Activated CD4-positive, alpha-beta T cell treated with anti-CD3 and anti-CD28 coated beads, Interleukin-2, Interleukin-6, amounts not matched to agents 100 ng/mL and 50 ng/mL, durations not matched to agents 16 hours and 8 hours (primary cell): Measurements from ENCODE around the gene CLDN5.
"Not testable (repeated sequence)": the region's sequence is repeated elsewhere in the genome, so short reads cannot be mapped to it uniquely, and the experiment has no call there.

Experiments
- DNase-seq: peaks from one replicate; pipeline ENCODE4 v3.0.0-alpha.2; 2020

CLDN5 gene

DNA sequence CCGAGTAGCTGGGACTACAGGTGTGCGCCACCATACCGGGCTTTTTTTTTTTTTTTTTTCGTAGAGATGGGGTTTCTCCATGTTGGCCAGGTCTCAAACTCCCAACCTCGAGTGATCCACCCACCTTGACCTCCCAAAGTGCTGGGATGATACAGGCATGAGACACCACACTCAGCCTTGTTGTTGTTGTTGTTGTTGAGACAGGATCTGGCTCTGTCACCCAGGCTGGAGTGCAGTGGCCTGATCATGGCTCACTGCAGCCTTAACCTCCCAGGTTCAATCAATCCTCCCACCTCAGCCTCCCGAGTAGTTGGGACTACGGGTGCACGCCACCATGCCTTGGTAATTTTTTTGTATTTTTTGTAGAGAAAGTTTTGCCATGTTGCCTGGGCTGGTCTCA lies 23.4 kb upstream of the CLDN5 start:
- DNase-seq, result no peak

- no peak for DNase-seq
These were observed 22.5 kb upstream of the CLDN5 start for GRCh38 chr22:19546680-19547079.

DNA sequence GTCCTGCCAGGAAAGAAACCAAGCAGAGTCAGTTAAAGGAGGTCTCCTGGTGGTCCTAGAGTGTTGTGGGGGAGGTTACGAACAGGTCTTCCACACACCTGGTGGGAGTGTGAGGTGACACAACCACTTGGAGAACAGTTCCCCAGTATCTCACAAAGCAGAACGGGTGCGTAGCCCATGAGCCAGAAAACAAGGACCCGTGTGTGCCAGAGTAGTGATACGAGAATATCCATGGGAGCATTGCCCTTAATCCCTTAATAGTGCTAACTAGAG lies 21.7 kb upstream of the CLDN5 start:
- DNase-seq, result no peak

GRCh38 chr22:19543970-19544708 lies 19.9 kb upstream of the CLDN5 start:
- no peak for DNase-seq

- no peak for DNase-seq
These were observed 16.2 kb upstream of the CLDN5 start for GRCh38 chr22:19540394-19540793.

DNA sequence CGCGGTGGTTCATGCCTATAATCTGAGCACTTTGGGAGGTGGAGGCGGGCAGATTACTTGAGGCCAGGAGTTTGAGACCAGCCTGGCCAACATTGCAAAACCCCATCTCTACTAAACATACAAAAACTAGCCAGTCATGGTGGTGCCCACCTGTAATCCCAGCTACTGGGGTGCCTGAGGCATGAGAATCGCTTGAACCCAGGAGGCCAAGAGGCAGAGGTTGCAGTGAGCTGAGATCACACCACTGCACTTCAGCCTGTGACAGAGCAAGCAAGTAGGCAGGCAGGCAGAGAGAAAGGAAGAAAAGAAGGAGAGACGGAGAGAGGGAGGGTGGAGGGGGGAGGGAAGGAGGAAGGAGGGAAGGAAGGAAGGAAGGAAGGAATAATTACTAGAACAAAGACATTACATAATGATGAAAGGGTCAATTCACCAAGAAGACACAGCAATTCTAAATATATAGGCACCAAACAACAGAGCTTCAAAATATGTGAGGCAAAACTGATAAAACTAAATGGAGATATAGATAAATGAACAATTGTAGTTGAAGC lies 13.8 kb upstream of the CLDN5 start:
- no peak for DNase-seq

DNA sequence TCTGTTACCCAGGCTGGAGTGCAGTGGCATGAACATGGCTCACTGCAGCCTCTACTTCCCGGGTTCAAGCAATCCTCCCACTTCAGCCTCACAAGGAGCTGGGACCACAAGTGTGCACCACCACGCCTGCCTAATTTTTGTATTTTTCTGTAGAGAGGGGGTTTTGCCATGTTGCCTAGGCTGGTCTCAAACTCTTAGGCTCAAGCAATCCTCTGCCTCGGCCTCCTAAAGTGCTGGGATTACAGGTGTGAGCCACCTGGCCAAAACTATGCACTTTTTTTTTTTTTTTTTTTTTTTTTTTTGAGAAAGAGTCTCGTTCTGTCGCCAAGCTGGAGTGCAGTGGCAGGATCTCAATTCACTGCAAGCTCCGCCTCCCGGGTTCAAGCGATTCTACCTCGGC lies 12.4 kb upstream of the CLDN5 start:
- DNase-seq, result no peak

DNA sequence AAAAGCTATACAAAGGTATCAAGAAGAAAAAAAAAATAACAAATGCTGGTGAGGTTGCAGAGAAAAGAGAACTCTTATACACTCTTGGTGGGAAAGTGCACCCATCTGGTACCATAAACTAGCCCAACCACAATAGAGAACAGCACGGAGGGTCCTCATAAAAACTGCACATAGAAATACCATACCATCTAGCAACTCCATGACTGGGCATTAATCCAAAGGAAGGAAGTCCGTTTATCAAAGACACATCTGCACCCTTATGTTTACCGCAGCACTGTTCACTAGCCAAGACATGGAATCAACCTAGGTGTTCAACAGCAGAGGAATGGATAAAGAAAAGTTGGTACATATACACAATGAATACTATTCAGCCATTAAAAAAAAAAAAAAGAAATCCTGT lies 10.8 kb upstream of the CLDN5 start:
- DNase-seq, result no peak

GRCh38 chr22:19533857-19534256 lies 9.6 kb upstream of the CLDN5 start:
- no peak for DNase-seq

GRCh38 chr22:19533049-19533626 lies 8.9 kb upstream of the CLDN5 start:
- DNase-seq, result no peak

DNA sequence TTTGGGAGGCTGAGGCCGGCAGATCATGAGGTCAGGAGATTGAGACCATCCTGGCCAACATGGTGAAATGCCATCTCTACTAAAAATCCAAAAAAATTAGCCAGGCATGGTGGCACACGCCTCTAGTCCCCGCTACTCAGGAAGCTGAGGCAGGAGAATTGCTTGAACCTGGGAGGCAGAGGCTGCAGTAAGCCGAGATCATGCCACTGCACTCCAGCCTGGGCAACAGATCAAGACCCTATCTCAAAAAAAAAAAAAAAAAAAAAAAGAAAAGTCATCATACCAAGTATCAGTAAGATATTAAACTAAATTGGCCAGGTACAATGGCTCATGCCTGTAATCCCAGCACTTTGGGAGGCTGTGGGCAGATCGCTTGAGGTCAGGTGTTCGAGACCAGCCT lies 7.1 kb upstream of the CLDN5 start:
- not testable (repeated sequence) for DNase-seq

DNA sequence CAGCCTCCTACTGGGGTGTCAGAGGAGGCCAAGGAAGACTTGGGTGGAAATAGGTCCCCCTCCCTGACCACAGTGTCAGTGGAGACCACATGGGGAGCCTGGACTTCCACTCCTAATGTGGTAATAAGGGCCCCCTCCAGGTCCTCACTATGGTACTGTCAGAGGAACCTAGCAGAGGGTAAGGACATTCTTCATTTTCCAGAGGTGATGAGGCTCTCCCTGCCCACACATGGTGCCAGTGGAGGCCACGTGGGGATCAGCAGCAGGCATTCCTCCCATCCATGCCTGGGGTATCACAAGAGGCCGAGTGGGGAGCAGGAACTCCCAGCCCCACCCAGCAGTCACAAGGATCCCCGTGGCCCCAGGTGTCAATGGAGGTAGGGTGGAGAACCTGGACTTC lies 6.5 kb upstream of the CLDN5 start:
- no peak for DNase-seq

GRCh38 chr22:19529811-19530210 lies 5.6 kb upstream of the CLDN5 start:
- no peak for DNase-seq

DNA sequence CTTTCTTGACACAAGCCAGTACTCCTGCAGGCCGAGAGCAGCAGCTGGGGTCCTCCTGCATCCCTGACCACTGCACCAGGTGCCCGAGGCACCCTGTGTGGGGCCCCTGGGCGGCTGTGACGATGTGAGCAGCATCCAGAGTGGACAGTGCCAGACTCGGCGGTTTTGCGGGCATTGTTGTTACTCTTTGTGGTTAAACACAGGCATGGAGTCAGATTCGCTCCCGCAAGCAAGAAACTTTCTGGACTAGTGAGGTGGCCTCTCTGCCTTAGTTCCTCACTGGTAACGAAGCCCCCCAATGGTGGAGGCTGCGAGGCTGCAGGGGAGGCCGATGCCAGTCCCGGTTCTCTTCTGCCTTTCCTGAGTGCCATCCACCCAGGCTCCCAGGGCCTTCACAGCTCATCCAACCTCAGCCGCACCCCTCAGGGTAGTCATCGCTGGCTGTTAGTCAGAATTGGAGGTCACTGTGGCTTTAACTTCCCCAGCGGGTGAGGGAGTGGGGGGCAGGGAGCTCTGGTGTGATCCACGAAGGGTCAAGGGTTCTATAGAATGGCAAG lies 3.7 kb upstream of the CLDN5 start:
- DNase-seq, result no peak

- no peak for DNase-seq
These were observed 3.1 kb upstream of the CLDN5 start for GRCh38 chr22:19527321-19527721.

GRCh38 chr22:19526702-19527111 lies 2.5 kb upstream of the CLDN5 start:
- DNase-seq, result no peak

DNA sequence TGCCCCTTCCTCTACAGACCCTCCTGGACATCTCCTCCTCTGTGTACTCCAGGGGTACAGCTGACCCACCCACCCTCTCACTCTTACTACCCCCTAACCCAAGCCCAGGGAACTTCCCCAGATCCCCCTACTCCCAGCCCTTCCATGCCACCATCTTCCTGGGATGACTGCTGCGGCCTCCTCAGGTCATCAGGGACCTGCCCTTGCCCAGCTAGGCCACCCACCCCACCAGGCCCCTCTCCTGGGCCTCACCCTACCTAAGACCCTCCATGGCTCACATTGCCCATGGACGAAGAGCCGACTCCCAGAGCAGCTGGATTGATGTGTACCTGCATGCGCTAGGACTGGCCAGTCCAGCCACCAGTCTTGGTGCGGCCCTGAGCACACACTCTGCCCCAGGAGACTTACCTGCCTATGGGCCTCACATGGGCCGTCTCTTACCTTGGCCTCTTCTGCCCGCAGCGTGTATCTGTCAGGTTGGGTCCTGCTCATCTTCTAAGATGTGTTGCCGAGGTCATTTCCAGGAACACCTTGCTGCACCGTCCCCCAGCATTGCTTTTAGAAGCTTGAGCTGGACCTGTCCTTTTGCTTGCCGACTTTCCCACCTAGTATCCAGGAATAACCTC lies 2.0 kb upstream of the CLDN5 start:
- no peak for DNase-seq

GRCh38 chr22:19525666-19526065 lies 1.5 kb upstream of the CLDN5 start:
- no peak for DNase-seq

- DNase-seq, result no peak
These were observed 978 bp upstream of the CLDN5 start for GRCh38 chr22:19525116-19525660.

DNA sequence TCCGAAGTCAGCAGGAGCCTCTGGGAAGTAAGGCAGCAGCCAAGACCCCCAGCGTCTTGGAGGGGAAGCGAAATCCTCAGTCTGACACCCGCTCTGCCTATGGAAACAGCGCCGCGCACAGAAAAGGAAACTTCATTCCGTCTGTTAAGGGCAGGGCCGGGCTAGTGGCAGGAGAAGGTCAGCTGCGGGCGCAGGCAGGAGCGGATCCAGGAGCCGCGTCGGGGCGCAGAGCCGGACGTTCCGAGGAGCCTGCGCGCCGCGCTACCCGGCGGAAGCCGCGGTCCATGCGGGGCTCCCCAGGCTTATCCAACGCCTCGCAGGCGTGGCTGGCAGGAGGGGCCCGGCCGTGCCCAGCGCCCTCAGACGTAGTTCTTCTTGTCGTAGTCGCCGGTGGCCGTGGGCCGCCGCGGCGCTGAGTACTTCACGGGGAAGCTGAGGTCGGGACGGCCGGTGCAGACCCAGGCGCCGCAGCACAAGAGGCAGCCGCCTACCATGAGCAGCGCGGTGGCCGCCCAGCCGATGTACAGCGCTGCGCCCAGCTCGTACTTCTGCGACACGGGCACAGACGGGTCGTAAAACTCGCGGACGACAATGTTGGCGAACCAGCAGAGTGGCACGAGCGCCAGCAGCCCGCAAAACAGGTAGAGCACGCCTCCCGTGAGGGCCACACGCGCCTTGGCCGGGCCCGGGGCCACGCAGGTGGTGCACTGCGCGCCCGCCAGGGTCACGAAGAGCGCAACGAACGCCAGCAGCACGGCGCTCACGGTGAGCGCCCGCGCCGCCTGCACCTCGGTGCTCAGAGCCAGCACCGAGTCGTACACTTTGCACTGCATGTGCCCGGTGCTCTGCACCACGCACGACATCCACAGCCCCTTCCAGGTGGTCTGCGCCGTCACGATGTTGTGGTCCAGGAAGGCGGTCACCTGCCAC lies 705 bp downstream of the CLDN5 start:
- peak; percentile 32 for DNase-seq

- no peak for DNase-seq
These were observed 1.4 kb downstream of the CLDN5 start for GRCh38 chr22:19522881-19523239.

GRCh38 chr22:19522190-19522880 lies 1.9 kb downstream of the CLDN5 start:
- DNase-seq, result no peak
